HEK293T (cell line): Measurements from ENCODE around the gene ANKS1A.

Experiments
- BHLHE40 ChIP-seq: fragments of 450-650 bp; IDR thresholded peaks from 2 replicates; pipeline ENCODE4 v1.6.1; 2016; ENCODE audit warnings: mild to moderate bottlenecking, moderate library complexity, borderline replicate concordance
- FOXM1 ChIP-seq: fragments of 450-650 bp; IDR thresholded peaks from 2 replicates; pipeline ENCODE4 v1.6.1; 2017; ENCODE audit warnings: mild to moderate bottlenecking, borderline replicate concordance
- NFRKB ChIP-seq: fragments of 450-650 bp; IDR thresholded peaks from 2 replicates; pipeline ENCODE4 v1.6.1; 2016; ENCODE audit warnings: mild to moderate bottlenecking, moderate library complexity

- TF ChIP-seq NFRKB (no peak), BHLHE40 (no peak), FOXM1 (no peak)
Observed at GRCh38 chr6:35018746-35019145, 129.7 kb downstream of the ANKS1A start.
